PC-9 (cell line): Measurements from ENCODE around the gene KCNJ14. TPM values are rescaled to one million over a fixed set of nuclear protein-coding genes. Genes with fewer than 3 reads are reported as not detected.

ENCODE experiments used
- BruUV-seq: library from RNA; stranded (reverse); fragments of 400-500 nt; replicated peaks from 2 replicates; lab custom pipeline; 2021; lab: Mats Ljungman, UMichigan
- CTCF ChIA-PET: fragments of 300-600 bp; sonication (Branson Sonifier 250); formaldehyde crosslinking; loops from one replicate; lab custom pipeline; 2022; ENCODE audit warnings: antibody characterized with exemption; lab: Charles Lee
- POLR2A ChIA-PET: fragments of 300-600 bp; sonication (Branson Sonifier 250); formaldehyde crosslinking; loops from one replicate; lab custom pipeline; 2022; ENCODE audit warnings: antibody characterized with exemption; ENCODE audit not compliant: unreplicated experiment; lab: Charles Lee
- DNase-seq, 2 experiments: peaks; one replicate each; pipeline versions ENCODE4 v3.0.0 to v3.0.0-alpha.2; 2015 to 2022; ENCODE audit warnings: mixed read lengths in 1 of 2
- H2AFZ ChIP-seq: fragments of 200-600 bp; sonication (generic); 2 replicates; pipeline ENCODE4 v1.8.1; 2017; ENCODE audit warnings: antibody characterized with exemption
- H3F3A ChIP-seq: fragments of 200-600 bp; sonication (generic); 2 replicates; pipeline ENCODE4 v1.8.1; 2017; ENCODE audit warnings: antibody characterized with exemption, mild to moderate bottlenecking, low read depth; ENCODE audit not compliant: insufficient read depth
- H3K27ac ChIP-seq: fragments of 200-600 bp; sonication (generic); 2 replicates; pipeline ENCODE4 v1.6.1; 2016; ENCODE audit warnings: mixed run types
- H3K27me3 ChIP-seq: fragments of 200-600 bp; sonication (generic); 2 replicates; pipeline ENCODE4 v1.6.1; 2016; ENCODE audit warnings: low read depth, mixed run types; ENCODE audit not compliant: insufficient read depth
- H3K36me3 ChIP-seq: fragments of 200-600 bp; sonication (generic); 2 replicates; pipeline ENCODE4 v1.6.1; 2016; ENCODE audit warnings: low read depth, mixed run types
- H3K4me1 ChIP-seq: fragments of 200-600 bp; sonication (generic); replicated peaks from 2 replicates; pipeline ENCODE4 v1.6.1; 2016; ENCODE audit warnings: mixed run types; ENCODE audit not compliant: insufficient read depth
- H3K4me2 ChIP-seq: fragments of 200-600 bp; sonication (generic); 2 replicates; pipeline ENCODE4 v1.6.1; 2017; ENCODE audit warnings: mixed run types
- H3K4me3 ChIP-seq: fragments of 200-600 bp; sonication (generic); 2 replicates; pipeline ENCODE4 v1.6.1; 2016; ENCODE audit warnings: mixed run types
- H3K79me2 ChIP-seq: fragments of 200-600 bp; sonication (generic); 2 replicates; pipeline ENCODE4 v1.6.1; 2017; ENCODE audit warnings: low read depth, mixed run types
- H3K9me2 ChIP-seq: fragments of 200-600 bp; sonication (generic); 2 replicates; pipeline ENCODE4 v1.8.1; 2017; ENCODE audit warnings: mild to moderate bottlenecking; ENCODE audit not compliant: insufficient read depth
- H3K9me3 ChIP-seq: fragments of 200-600 bp; sonication (generic); 2 replicates; pipeline ENCODE4 v1.8.1; 2016; ENCODE audit warnings: low read depth; ENCODE audit not compliant: insufficient read depth
- H4K20me1 ChIP-seq: fragments of 200-600 bp; sonication (generic); 2 replicates; pipeline ENCODE4 v1.8.1; 2017; ENCODE audit not compliant: insufficient read depth
- EZH2 ChIP-seq: fragments of 200-600 bp; sonication (generic); IDR thresholded peaks from 2 replicates; pipeline ENCODE4 v1.8.0; 2017; ENCODE audit warnings: antibody characterized with exemption, low read depth
- intact Hi-C: fragments of 100-400 bp; cut with micrococcal nuclease; formaldehyde crosslinking; loops from one replicate; pipeline ENCODE4 v1.10.0; 2022; ENCODE audit not compliant: unreplicated experiment
- total RNA-seq: library from RNA; stranded (reverse); gene quantifications from 2 replicates; pipeline ENCODE4 v1.2.3, GENCODE V29; 2021
- TF ChIP-seq, protein P1 (sequence below): fragments of 200-600 bp; sonication (generic); conservative IDR thresholded peaks from 2 replicates; pipeline ENCODE4 v1.6.1; 2017; ENCODE audit warnings: mixed run types, antibody characterized with exemption, mild to moderate bottlenecking, moderate library complexity

The KCNJ14 gene
- total RNA-seq, 1 experiment from 2014 or later = 5.4 TPM

DNA sequence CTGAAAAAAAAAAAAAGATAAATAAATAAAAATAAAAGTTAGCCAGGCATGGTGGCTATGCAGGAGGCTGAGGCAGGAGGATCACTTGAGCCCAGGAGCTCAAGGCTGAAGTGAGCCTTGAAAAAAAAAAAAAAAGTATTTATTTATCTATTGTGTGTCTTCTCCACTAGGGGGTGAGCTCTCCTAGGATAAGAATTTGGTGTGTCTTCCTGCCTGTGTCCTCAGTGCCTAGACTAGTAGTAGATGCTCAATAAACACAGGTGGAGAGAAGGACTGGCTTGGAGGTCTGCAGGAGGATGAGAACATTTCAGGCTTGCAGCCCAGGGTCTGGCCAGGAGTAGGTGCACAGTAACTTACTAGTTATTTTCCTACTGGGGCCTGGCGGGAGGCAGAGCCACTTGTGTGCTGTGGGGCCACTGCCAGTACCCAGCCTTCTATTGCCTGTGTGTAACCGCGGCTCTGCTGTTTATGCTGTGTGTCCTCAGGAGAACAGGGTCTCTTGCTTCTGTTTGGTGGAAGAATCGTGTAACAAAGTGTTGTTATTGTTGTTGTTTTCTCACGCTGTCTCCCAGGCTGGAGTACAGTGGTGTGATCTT, 50.9 kb downstream of the KCNJ14 start:
- no peak for TF ChIP-seq EZH2
- TF ChIP-seq, protein P1, sequence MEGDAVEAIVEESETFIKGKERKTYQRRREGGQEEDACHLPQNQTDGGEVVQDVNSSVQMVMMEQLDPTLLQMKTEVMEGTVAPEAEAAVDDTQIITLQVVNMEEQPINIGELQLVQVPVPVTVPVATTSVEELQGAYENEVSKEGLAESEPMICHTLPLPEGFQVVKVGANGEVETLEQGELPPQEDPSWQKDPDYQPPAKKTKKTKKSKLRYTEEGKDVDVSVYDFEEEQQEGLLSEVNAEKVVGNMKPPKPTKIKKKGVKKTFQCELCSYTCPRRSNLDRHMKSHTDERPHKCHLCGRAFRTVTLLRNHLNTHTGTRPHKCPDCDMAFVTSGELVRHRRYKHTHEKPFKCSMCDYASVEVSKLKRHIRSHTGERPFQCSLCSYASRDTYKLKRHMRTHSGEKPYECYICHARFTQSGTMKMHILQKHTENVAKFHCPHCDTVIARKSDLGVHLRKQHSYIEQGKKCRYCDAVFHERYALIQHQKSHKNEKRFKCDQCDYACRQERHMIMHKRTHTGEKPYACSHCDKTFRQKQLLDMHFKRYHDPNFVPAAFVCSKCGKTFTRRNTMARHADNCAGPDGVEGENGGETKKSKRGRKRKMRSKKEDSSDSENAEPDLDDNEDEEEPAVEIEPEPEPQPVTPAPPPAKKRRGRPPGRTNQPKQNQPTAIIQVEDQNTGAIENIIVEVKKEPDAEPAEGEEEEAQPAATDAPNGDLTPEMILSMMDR = peak; percentile 94
- Histone ChIP-seq H3K36me3 (no peaks in the 10 kb centered on the region), H3F3A (peaks cover 22% of the 10 kb centered on the region; the same call in 1 of the 2 replicates), H3K27me3 (no peaks in the 10 kb centered on the region), H3K4me2 (no peak overlapping the region), H3K4me3 (no peak overlapping the region), H3K9me3 (no peaks in the 10 kb centered on the region), H3K27ac (no peak overlapping the region), H3K9me2 (no peaks in the 10 kb centered on the region), H3K4me1 (peaks cover 5% of the 10 kb centered on the region; the same call in 1 of the 2 replicates), H4K20me1 (no peaks in the 10 kb centered on the region), H2AFZ (no peak overlapping the region), H3K79me2 (no peaks in the 10 kb centered on the region; the same call in 1 of the 2 replicates)
- ChIA-PET POLR2A (interaction anchor here (0.6 to 0.7 kb wide), 3 partner anchors 13 to 339 kb away, joined by 7 to 13 read pairs (median 11); no protein-coding TSS in a partner anchor), CTCF (interaction anchor here (0.5 to 4.1 kb wide), 15 partner anchors 9 to 544 kb away, joined by 3 to 87 read pairs (median 4); partner anchors contain the start of gene GYS1)
- no TSS peak for BruUV-seq
- DNase-seq = peak in 1 of 2 experiments; percentile 59
- intact Hi-C loops = loop anchor here (1.0 kb wide), 1 partner anchor 78 kb away; no protein-coding TSS in a partner anchor

DNA sequence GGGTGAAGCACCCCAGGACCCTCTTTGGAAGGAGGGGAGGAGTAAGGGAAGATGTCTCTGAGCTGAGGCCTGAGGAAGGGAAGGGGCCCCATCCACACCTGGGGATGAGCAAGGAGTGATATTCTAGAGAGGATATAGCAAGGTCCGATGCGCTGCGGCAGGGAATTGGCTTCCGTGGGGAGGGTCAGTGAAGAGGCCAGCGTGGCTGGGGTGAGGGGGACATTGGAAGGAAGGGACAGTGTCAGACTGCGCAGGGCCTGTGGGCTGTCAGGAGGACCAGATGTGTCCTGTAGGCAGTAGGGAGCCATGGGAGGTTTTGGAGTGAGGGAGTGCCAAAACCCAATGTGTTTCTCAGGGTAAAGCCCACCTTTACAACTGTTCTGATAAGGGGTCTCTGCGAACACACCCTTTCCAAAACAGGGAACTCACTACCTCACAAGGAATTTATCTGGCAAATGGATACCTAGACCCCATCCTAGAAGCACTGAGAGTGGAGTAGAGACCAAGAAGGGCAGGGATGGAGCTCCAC, 52.6 kb downstream of the KCNJ14 start:
- H3K4me3 ChIP-seq = no peak overlapping the region
- no peaks in the 10 kb centered on the region for H3K36me3 ChIP-seq
- TF ChIP-seq, protein P1 = no peak
- no peak for TF ChIP-seq EZH2
- H3K4me2 ChIP-seq = no peak overlapping the region
- POLR2A ChIA-PET = interaction anchor here (0.7 kb wide), 1 partner anchor 186 kb away, joined by 4 read pairs; a partner anchor contains a TSS
- H3K9me2 ChIP-seq = no peaks in the 10 kb centered on the region
- no peaks in the 10 kb centered on the region for H3K27me3 ChIP-seq
- H2AFZ ChIP-seq = no peak overlapping the region
- no peaks in the 10 kb centered on the region; the same call in 1 of the 2 replicates for H3K4me1 ChIP-seq
- intact Hi-C loops = no loop called here
- no peaks in the 10 kb centered on the region for H4K20me1 ChIP-seq
- no peak overlapping the region for H3K27ac ChIP-seq
- no peak for DNase-seq
- CTCF ChIA-PET = interaction anchor here (0.6 to 4.1 kb wide), 3 partner anchors 34 to 76 kb away, joined by 4 to 87 read pairs (median 7); no protein-coding TSS in a partner anchor
- no peaks in the 10 kb centered on the region for H3K9me3 ChIP-seq
- H3K79me2 ChIP-seq = no peaks in the 10 kb centered on the region
- BruUV-seq = no TSS peak
- H3F3A ChIP-seq = peaks cover 30% of the 10 kb centered on the region; the same call in 1 of the 2 replicates

- peaks cover 29% of the 10 kb centered on the region; the same call in 1 of the 2 replicates for H3F3A ChIP-seq
- BruUV-seq = no TSS peak
- DNase-seq = no peak
- H3K27ac ChIP-seq = no peak overlapping the region
- H4K20me1 ChIP-seq = no peaks in the 10 kb centered on the region
- intact Hi-C loops = no loop called here
- no peaks in the 10 kb centered on the region for H3K36me3 ChIP-seq
- H3K27me3 ChIP-seq = no peaks in the 10 kb centered on the region
- TF ChIP-seq EZH2 = no peak
- TF ChIP-seq, protein P1 = no peak
- H3K9me3 ChIP-seq = no peaks in the 10 kb centered on the region
- no peak overlapping the region for H3K4me3 ChIP-seq
- no peaks in the 10 kb centered on the region for H3K9me2 ChIP-seq
- CTCF ChIA-PET = interaction anchor here (1.1 to 4.1 kb wide), 2 partner anchors 75 to 80 kb away, joined by 3 to 87 read pairs; no protein-coding TSS in a partner anchor
- H3K79me2 ChIP-seq = no peaks in the 10 kb centered on the region
- H3K4me2 ChIP-seq = no peak overlapping the region
- POLR2A ChIA-PET = interaction anchor here (0.7 kb wide), 1 partner anchor 187 kb away, joined by 4 read pairs; a partner anchor contains a TSS
- no peaks in the 10 kb centered on the region; the same call in 1 of the 2 replicates for H3K4me1 ChIP-seq
- no peak overlapping the region for H2AFZ ChIP-seq
Observed at GRCh38 chr19:48508729-48509411, 53.5 kb downstream of the KCNJ14 start.
